ENCODE measurements around the gene TIFAB.

Gene TIFAB

GRCh38 chr5:135487037-135487395 is 34.9 kb upstream of the TIFAB start:
- H3K27ac ChIP-seq, result no peak overlapping the region
- TF ChIP-seq ZFX (IDR thresholded peaks at IDR 0.05; ENCODE audit: borderline replicate concordance) (no peak), CTCF (IDR thresholded peaks at IDR 0.05) (no peak)

- no peak for TF ChIP-seq CTCF (IDR thresholded peaks at IDR 0.05)
- no peak for TF ChIP-seq ZFX (IDR thresholded peaks at IDR 0.05; ENCODE audit: borderline replicate concordance)
- no peak overlapping the region for H3K27ac ChIP-seq
These were observed 34.2 kb upstream of the TIFAB start for GRCh38 chr5:135486131-135487036.

- H3K27ac ChIP-seq, result no peak overlapping the region
- TF ChIP-seq ZFX (IDR thresholded peaks at IDR 0.05; ENCODE audit: borderline replicate concordance) (no peak), CTCF (IDR thresholded peaks at IDR 0.05) (no peak)
These were observed 32.5 kb upstream of the TIFAB start for GRCh38 chr5:135484674-135485086.

GRCh38 chr5:135483254-135483653 is 31.1 kb upstream of the TIFAB start:
- no peak for TF ChIP-seq ZFX (IDR thresholded peaks at IDR 0.05; ENCODE audit: borderline replicate concordance)
- no peak for TF ChIP-seq CTCF (IDR thresholded peaks at IDR 0.05)
- no peak overlapping the region for H3K27ac ChIP-seq

- TF ChIP-seq CTCF (IDR thresholded peaks at IDR 0.05) (no peak), ZFX (IDR thresholded peaks at IDR 0.05; ENCODE audit: borderline replicate concordance) (no peak)
- no peak overlapping the region for H3K27ac ChIP-seq
These were observed 30.3 kb upstream of the TIFAB start for GRCh38 chr5:135482381-135482933.

- TF ChIP-seq CTCF (IDR thresholded peaks at IDR 0.05) (no peak), ZFX (IDR thresholded peaks at IDR 0.05; ENCODE audit: borderline replicate concordance) (no peak)
- no peak overlapping the region for H3K27ac ChIP-seq
These were observed 29.8 kb upstream of the TIFAB start for GRCh38 chr5:135481909-135482311.

GRCh38 chr5:135481387-135481786 is 29.2 kb upstream of the TIFAB start:
- no peak for TF ChIP-seq CTCF (IDR thresholded peaks at IDR 0.05)
- no peak for TF ChIP-seq ZFX (IDR thresholded peaks at IDR 0.05; ENCODE audit: borderline replicate concordance)
- no peak overlapping the region for H3K27ac ChIP-seq

Data from 22Rv1 (cell line).